RWPE1 (cell line): Measurements from ENCODE around the gene WNT7B.
A peak's percentile ranks its signal among the peaks of the same experiment; 100 is the strongest.

Experiments used
- CTCF ChIA-PET: fragments of 350-600 bp; sonication (Branson Sonifier 250); formaldehyde crosslinking; extraction: SDS; loops from one replicate; lab custom pipeline; 2021; lab: Yijun Ruan, JAX
- POLR2A ChIA-PET: fragments of 400-600 bp; formaldehyde crosslinking; extraction: SDS; loops from one replicate; lab custom pipeline; 2020; ENCODE audit warnings: antibody characterized with exemption; ENCODE audit not compliant: low non-redundant PET; lab: Yijun Ruan, JAX
- DNase-seq: peaks from one replicate; pipeline ENCODE4 v3.0.0; 2012; ENCODE audit warnings: low spot score
- H3K27ac ChIP-seq: fragments of 450-650 bp; 2 replicates; pipeline ENCODE4 v1.5.1; 2017
- TF ChIP-seq, protein P1 (sequence below): fragments of 450-650 bp; conservative IDR thresholded peaks from 2 replicates; pipeline ENCODE4 v1.5.1; 2017; ENCODE audit warnings: low read depth, mild to moderate bottlenecking

Gene WNT7B

GRCh38 chr22:45905924-45906865 lies 70.8 kb downstream of the WNT7B start:
- no peak for DNase-seq
- CTCF ChIA-PET, result interaction anchor here (0.5 kb wide), 1 partner anchor 43 kb away, joined by 3 read pairs; no protein-coding TSS in a partner anchor
- POLR2A ChIA-PET, result no interaction called here

GRCh38 chr22:45905326-45905923 lies 71.5 kb downstream of the WNT7B start:
- H3K27ac ChIP-seq, result no peak overlapping the region
- ChIA-PET POLR2A (no interaction called here), CTCF (no interaction called here)
- TF ChIP-seq, protein P1, sequence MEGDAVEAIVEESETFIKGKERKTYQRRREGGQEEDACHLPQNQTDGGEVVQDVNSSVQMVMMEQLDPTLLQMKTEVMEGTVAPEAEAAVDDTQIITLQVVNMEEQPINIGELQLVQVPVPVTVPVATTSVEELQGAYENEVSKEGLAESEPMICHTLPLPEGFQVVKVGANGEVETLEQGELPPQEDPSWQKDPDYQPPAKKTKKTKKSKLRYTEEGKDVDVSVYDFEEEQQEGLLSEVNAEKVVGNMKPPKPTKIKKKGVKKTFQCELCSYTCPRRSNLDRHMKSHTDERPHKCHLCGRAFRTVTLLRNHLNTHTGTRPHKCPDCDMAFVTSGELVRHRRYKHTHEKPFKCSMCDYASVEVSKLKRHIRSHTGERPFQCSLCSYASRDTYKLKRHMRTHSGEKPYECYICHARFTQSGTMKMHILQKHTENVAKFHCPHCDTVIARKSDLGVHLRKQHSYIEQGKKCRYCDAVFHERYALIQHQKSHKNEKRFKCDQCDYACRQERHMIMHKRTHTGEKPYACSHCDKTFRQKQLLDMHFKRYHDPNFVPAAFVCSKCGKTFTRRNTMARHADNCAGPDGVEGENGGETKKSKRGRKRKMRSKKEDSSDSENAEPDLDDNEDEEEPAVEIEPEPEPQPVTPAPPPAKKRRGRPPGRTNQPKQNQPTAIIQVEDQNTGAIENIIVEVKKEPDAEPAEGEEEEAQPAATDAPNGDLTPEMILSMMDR, result no peak
- DNase-seq, result no peak

More at GRCh38 chr22:45905924-45906865, 70.8 kb downstream of the WNT7B start:
- peak overlapping the region; percentile 5; the same call in 1 of the 2 replicates for H3K27ac ChIP-seq
- TF ChIP-seq, protein P1, result no peak

DNA sequence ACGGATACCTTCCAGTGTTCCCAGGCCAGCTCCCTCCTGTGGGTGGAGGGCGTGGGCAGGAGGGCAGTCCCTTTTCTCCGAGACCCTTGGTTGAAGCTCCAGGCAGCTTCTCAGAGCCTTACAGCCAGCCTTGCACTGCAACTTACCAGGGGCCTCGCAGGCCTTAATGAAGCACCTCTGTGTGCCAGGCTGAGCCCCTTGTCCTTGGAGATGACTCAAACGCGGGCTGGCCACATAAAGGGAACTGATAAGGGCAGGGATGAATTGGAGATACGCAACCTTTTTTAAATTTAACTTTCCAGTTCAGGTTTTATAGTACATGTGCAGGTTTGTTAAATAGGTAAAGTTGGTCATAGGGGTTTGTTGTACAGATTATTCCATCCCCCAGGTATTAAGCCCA lies 72.7 kb downstream of the WNT7B start:
- ChIA-PET CTCF (no interaction called here), POLR2A (interaction anchor here (0.5 kb wide), 1 partner anchor 240 kb away, joined by 3 read pairs; no protein-coding TSS in a partner anchor)
- DNase-seq, result no peak
- TF ChIP-seq, protein P1, result no peak
- peak overlapping the region; percentile 65 for H3K27ac ChIP-seq

- ChIA-PET POLR2A (interaction anchor here (0.5 kb wide), 1 partner anchor 239 kb away, joined by 3 read pairs; no protein-coding TSS in a partner anchor), CTCF (no interaction called here)
- TF ChIP-seq, protein P1, result no peak
- DNase-seq, result peak; percentile 51
- H3K27ac ChIP-seq, result peak overlapping the region; percentile 65
Measured at GRCh38 chr22:45903355-45904135, 73.4 kb downstream of the WNT7B start.

- no peak overlapping the region for H3K27ac ChIP-seq
- no peak for DNase-seq
- CTCF ChIA-PET, result no interaction called here
Measured at GRCh38 chr22:45897736-45898135, 79.2 kb downstream of the WNT7B start.

More at GRCh38 chr22:45897736-45898135, 79.2 kb downstream of the WNT7B start:
- POLR2A ChIA-PET, result no interaction called here
- TF ChIP-seq, protein P1, result no peak
